GM08714 (cell line): ENCODE measurements around the gene SPINDOC.

Experiments used
- H3K4me3 ChIP-seq: fragments of 200-500 bp; sonication (Bioruptor generic); 2 replicates; pipeline ENCODE4 v1.5.1; 2014; ENCODE audit warnings: mild to moderate bottlenecking, low read length, inconsistent platforms
- ZNF274 ChIP-seq: IDR thresholded peaks from 2 replicates; pipeline ENCODE4 v1.6.1; 2012; ENCODE audit warnings: mild to moderate bottlenecking, low read depth, low read length

Gene SPINDOC

GRCh38 chr11:63835158-63835545, 21.9 kb downstream of the SPINDOC start:
- no peak overlapping the region for H3K4me3 ChIP-seq
- no peak for TF ChIP-seq ZNF274

- TF ChIP-seq ZNF274 = no peak
- H3K4me3 ChIP-seq = no peak overlapping the region; the same call in 1 of the 2 replicates
Measured at GRCh38 chr11:63837027-63837688, 23.9 kb downstream of the SPINDOC start.

DNA sequence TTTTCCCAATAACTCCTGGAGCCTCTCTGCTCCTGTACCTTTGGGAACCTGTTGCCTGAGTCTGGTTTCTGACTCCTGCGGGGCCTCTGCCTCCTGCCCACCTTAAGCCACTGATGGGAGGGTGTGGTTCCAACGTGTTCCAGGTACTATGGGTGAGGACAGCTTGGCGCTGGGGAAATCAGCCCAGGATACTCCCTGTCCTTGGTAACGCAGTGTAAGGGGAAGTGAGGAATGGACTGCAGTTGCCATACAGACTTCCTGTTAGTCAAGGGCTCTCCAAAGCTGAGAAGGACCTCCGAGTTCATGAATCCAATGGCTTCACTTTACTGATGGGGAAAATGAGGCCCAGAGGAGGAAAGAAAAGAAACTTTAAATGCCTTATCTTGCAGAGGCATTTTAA, 24.5 kb downstream of the SPINDOC start:
- H3K4me3 ChIP-seq = no peak overlapping the region; the same call in 1 of the 2 replicates
- TF ChIP-seq ZNF274 = no peak

GRCh38 chr11:63838150-63838677, 25.0 kb downstream of the SPINDOC start:
- H3K4me3 ChIP-seq = peak overlapping the region; percentile 39; the same call in 1 of the 2 replicates
- TF ChIP-seq ZNF274 = no peak

- H3K4me3 ChIP-seq = peak within 1 kb of the TSS; percentile 92
- no peak for TF ChIP-seq ZNF274
Measured at GRCh38 chr11:63838678-63839507, 25.6 kb downstream of the SPINDOC start, which contains the start of gene MARK2. Gene MARK2 (plus strand): TSS chr11:63839110. CDS start chr11:63839507, 397 bp downstream.

GRCh38 chr11:63839508-63840355, 26.5 kb downstream of the SPINDOC start:
- no peak for TF ChIP-seq ZNF274

DNA sequence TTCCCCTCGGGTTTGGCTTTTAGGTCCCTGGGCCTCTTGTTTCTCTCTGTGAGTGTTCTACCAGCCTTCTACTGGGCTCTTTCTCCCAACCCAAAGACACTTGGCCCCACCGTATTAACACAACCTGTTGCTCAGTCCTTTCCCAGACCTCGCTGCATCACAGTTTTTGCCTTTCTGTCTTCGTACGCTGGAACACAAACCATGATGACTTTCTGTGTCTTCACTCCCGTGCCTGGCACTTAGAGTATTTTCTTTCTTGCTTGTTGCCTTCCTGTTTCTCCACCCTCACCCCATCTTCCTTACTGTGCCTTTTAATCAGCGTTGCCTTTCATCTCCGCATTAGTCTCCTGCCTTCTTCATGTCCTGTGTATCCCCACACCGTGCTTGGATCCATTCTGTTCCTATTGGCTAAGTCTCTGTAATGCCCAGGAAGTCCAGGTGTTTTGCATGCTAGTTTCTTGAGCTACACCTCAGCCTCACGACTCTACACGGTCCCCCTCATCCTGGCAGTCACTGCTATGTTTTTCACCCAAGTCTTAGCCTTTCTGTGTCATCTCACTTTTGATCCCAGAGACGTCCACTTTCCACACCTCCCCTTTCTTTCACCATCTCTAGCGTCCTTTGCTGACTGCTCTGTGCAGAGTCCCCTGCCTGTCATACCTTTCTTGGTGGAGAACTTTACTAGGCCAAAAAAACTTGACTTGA, 27.3 kb downstream of the SPINDOC start:
- peak overlapping the region; percentile 92 for H3K4me3 ChIP-seq
- TF ChIP-seq ZNF274 = no peak

More at GRCh38 chr11:63839508-63840355, 26.5 kb downstream of the SPINDOC start:
- peak overlapping the region; percentile 92 for H3K4me3 ChIP-seq

DNA sequence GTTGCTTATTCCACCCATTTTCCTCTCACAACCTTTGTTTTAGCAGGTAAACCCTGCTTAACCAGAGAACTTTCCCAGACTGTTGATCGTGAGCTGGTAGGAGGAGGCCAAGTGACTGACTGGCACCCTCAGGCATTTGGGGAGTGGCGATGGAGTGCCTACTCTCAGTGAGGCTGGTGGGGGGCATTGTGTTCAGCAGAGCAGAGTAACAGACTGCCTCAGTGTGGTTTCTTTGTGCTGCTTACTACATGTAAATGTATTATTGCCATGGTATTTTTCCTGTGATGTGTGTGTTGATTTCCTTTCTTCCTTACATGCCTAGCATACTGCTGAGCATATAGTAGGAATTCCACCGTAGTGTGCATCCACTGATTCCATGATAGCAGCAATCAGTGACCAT, 28.3 kb downstream of the SPINDOC start:
- no peak for TF ChIP-seq ZNF274
- peak overlapping the region; percentile 92; the same call in 1 of the 2 replicates for H3K4me3 ChIP-seq

GRCh38 chr11:63843041-63843440, 29.8 kb downstream of the SPINDOC start:
- no peak for TF ChIP-seq ZNF274
- no peak overlapping the region for H3K4me3 ChIP-seq

- no peak overlapping the region for H3K4me3 ChIP-seq
- TF ChIP-seq ZNF274 = no peak
Measured at GRCh38 chr11:63844836-63845235, 31.6 kb downstream of the SPINDOC start.

DNA sequence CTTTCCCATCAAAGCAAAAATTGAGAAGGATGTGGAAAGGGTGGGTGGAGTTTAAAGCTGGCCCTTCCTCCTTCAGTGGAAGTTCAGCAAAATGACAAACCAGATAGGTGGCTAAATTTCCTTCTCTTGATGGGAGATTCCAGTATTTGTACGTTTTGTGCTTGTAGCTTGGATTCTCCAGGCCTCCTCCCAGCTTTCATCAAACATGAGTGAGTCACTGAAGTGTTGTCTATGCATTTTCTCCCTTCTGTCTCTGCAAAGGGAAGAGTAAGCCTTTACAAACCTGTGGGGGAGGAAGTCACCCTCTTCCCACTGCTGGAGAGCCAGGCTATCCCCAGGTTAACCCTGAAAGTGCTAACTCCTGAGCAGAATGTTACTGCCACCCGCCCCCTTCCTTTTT, 32.0 kb downstream of the SPINDOC start:
- no peak overlapping the region for H3K4me3 ChIP-seq
- TF ChIP-seq ZNF274 = no peak

DNA sequence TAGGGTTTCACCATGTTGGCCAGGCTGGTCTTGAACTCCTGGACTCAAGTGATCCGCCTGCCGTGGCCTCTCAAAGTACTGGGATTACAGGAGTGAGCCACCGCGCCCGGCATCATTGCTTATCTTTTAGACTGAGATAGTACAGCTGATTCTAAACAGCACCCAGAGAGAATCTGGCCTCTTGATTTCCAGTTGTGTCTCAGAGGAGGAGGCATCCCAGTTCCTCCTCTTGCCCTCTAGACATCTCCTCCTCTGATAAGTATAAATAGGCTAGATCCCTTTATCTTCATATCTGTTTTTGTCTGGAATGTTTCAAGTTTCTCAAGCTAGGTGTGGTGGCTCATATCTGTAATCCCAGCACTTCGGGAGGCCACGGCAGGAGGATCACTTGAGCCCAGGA, 32.7 kb downstream of the SPINDOC start:
- no peak overlapping the region for H3K4me3 ChIP-seq
- TF ChIP-seq ZNF274 = no peak

DNA sequence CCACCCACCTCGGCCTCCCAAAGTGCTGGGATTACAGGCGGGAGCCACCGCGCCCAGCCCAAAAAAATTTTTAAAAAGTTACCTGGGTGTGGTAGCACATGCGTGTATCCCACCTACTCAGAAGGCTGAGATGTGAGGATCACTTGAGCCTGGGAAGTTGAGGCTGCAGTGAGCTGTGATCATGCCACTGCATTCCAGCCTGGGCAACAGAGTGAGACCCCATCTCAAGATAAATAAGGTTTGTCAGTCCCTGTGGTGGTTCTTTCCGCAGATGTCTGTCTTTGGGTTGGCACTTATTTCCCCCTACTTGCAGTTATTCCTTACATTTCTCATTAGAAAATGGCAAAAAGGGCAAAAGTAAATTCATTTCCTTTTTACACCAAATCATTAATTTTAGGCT, 33.6 kb downstream of the SPINDOC start:
- TF ChIP-seq ZNF274 = no peak
- no peak overlapping the region for H3K4me3 ChIP-seq
